Right lobe of liver (tissue), 6 donors: ENCODE measurements around the gene CHRM4. TPM values are rescaled to one million over a fixed set of nuclear protein-coding genes. Genes with fewer than 3 reads are reported as not detected.

Source experiments
- ATAC-seq, 4 donors: fragments of 200-7000 bp; cut with Tn5 transposase; one replicate each; pipeline ENCODE4 v1.9.1; 2020; ENCODE audit warnings: mild to moderate bottlenecking in 4 of 4, moderate library complexity in 4 of 4
- DNase-seq, 3 donors: peaks; one replicate each; pipeline ENCODE4 v3.0.0-alpha.2; 2020
- H3K27ac ChIP-seq, 3 donors: fragments of 200-600 bp; one replicate each; pipeline ENCODE4 v1.8.0; 2022
- H3K27me3 ChIP-seq, 2 donors: fragments of 200-600 bp; one replicate each; pipeline ENCODE4 v1.8.0; 2022
- H3K36me3 ChIP-seq, 4 donors: fragments of 200-600 bp; sonication (generic) in 1 of 4; one replicate each; pipeline versions ENCODE4 v1.5.1 to v1.8.0; 2017 to 2022; ENCODE audit warnings: control low read depth in 1 of 4
- H3K4me1 ChIP-seq, 4 donors: fragments of 200-600 bp; sonication (generic) in 1 of 4; one replicate each; pipeline versions ENCODE4 v1.5.1 to v1.8.0; 2017 to 2022; ENCODE audit warnings: control low read depth in 1 of 4
- H3K4me3 ChIP-seq, 3 donors: fragments of 200-600 bp; one replicate each; pipeline ENCODE4 v1.8.0; 2022
- H3K9me3 ChIP-seq, 4 donors: fragments of 200-600 bp; sonication (generic) in 1 of 4; one replicate each; pipeline versions ENCODE4 v1.5.1 to v1.8.0; 2017 to 2022; ENCODE audit warnings: control low read depth in 1 of 4
- POLR2A ChIP-seq: fragments of 450-650 bp; IDR thresholded peaks from one replicate; pipeline ENCODE4 v1.6.1; 2017; ENCODE audit warnings: antibody characterized with exemption, mild to moderate bottlenecking
- WGBS: methylation state at CpG from one replicate; pipeline ENCODE4 v1.1.6; 2018; ENCODE audit warnings: low coverage, low lambda C conversion rate; ENCODE audit not compliant: insufficient coverage; ENCODE audit errors: missing lambda C conversion rate; 5-methylcytosine and 5-hydroxymethylcytosine counted together
- intact Hi-C, 2 donors: fragments of 100-400 bp; cut with DNase I; formaldehyde crosslinking; loops; one replicate each; pipeline versions ENCODE4 v1.11.2 to v1.14.1; 2022
- total RNA-seq, 6 experiments: library from RNA; depleted of rRNA in 2 of 6; stranded (reverse); fragments of >200 nt in 2 of 6; fragmentation: NEBNext Ultra II Directional in 3 of 6; extraction: Animal tissue kit (Norgen Biotek cat#: 25700) in 3 of 6; gene quantifications; one replicate each; pipeline versions ENCODE4 v1.1.0 to v1.2.4, GENCODE V29; 2016 to 2023
- TF ChIP-seq, protein P1 (sequence below), 4 donors: fragments of 200-600 bp in 3 of 4; fragments of 450-650 bp in 1 of 4; IDR thresholded peaks; one replicate each; pipeline versions ENCODE4 v1.5.1 to v1.8.0; 2016 to 2022; ENCODE audit warnings: antibody characterized with exemption in 4 of 4, mild to moderate bottlenecking in 2 of 4
- donor health status: DM: no; HTN: yes; CAD: no.
- donor health status: DM: no; HTN: no; CAD: no.
- donor health status: DM: no; HTN: no; CAD: no.
- donor health status: DM: no; HTN: yes; CAD: no.
- donor health status: DM: no; HTN: yes; CAD: no.

The CHRM4 gene
- total RNA-seq, 6 experiments from 2014 or later = not detected

DNA sequence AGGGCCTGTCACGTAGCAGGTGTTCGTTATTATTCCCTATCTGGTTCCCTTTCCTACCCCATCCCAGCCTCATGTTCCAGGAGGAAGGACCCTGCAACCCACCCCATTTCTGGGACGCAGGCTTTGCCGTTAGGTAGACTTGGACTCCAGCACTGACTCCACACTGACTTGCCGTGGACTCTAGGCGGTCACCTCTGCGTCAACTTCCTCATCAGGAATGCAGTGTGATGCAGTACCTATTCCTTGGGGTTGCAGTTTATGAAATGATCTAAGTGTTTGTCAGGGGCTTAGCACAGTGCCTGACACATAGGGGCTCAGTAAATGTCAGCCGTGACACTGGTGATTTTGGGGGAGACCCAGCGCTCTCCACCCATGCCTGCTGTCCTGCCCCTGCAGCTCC lies 27.5 kb downstream of the CHRM4 start:
- Histone ChIP-seq H3K27ac (no peak overlapping the region), H3K36me3 (peaks cover 0 to 4% (median 0%) of the 10 kb centered on the region in 4 donors), H3K4me3 (no peak overlapping the region), H3K27me3 (no peaks in the 10 kb centered on the region), H3K9me3 (no peaks in the 10 kb centered on the region), H3K4me1 (no peaks in the 10 kb centered on the region)
- intact Hi-C loops = no loop called here
- TF ChIP-seq POLR2A = no peak
- TF ChIP-seq, protein P1, sequence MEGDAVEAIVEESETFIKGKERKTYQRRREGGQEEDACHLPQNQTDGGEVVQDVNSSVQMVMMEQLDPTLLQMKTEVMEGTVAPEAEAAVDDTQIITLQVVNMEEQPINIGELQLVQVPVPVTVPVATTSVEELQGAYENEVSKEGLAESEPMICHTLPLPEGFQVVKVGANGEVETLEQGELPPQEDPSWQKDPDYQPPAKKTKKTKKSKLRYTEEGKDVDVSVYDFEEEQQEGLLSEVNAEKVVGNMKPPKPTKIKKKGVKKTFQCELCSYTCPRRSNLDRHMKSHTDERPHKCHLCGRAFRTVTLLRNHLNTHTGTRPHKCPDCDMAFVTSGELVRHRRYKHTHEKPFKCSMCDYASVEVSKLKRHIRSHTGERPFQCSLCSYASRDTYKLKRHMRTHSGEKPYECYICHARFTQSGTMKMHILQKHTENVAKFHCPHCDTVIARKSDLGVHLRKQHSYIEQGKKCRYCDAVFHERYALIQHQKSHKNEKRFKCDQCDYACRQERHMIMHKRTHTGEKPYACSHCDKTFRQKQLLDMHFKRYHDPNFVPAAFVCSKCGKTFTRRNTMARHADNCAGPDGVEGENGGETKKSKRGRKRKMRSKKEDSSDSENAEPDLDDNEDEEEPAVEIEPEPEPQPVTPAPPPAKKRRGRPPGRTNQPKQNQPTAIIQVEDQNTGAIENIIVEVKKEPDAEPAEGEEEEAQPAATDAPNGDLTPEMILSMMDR (IDR thresholded peaks at IDR 0.05) = no peak
- DNase-seq = no peak
- 100% methylated on average over 1 of the region's 9 CpGs for WGBS
- ATAC-seq = no peak

DNA sequence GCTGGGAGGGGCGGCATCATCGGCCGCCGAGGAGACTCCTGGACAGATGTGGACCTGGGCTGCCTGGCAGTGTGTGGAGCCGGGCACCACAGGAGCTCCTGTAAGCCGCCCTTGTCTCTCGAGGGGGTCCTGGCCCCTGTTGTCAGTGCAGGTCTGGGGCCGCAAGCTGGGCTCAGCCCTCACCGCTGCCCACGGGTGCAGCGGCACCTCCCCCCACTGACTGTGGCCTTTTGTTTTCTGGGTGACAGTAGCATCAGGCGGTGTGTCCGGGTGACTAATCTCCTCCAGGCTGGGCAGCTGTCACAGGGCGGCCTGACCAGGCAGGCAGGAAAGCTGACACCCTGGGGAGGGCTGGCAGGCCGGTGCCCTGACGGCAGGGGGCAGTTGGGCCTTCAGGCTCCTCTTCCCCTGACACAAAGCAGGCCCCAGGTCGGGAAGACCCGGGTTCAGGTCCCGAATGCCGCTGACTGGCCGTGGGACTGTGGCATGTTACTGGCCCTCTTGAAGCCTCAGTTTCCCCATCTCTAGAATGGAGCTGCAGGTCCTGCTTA lies 28.0 kb downstream of the CHRM4 start:
- TF ChIP-seq, protein P1 (IDR thresholded peaks at IDR 0.05) = no peak
- no peak for TF ChIP-seq POLR2A
- DNase-seq = no peak
- H3K9me3 ChIP-seq = no peaks in the 10 kb centered on the region
- H3K4me1 ChIP-seq = no peaks in the 10 kb centered on the region
- H3K27me3 ChIP-seq = no peaks in the 10 kb centered on the region
- peak overlapping the region in 1 of 3 donors; percentile 69 for H3K27ac ChIP-seq
- no peak overlapping the region for H3K4me3 ChIP-seq
- peak; percentile 3 to 29 (median 18) for ATAC-seq
- no CpG with 5 or more reads among the region's 21 CpGs for WGBS
- intact Hi-C loops = no loop called here
- H3K36me3 ChIP-seq = peaks cover 0 to 4% (median 0%) of the 10 kb centered on the region in 4 donors

DNA sequence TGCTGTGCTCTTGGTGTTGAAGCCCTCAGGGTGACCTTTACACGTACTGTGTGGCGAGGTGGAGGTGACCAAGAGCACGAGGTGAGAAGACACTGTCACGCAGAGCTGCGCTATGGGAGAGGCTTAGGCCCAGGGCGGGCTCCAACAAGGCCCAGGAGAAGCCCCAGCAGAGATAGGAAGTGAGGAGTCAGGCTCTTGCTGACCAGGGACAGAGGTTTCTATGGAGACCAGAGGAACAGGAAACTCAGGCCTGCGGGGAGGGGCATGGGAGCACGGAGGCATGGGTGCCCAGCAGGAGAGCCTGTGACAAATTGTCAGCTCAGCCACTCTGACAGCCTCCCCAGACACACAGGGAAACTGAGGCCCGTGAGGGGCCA lies 28.6 kb downstream of the CHRM4 start:
- peaks cover 0 to 2% (median 0%) of the 10 kb centered on the region in 4 donors for H3K36me3 ChIP-seq
- H3K9me3 ChIP-seq = no peaks in the 10 kb centered on the region
- no peak for TF ChIP-seq POLR2A
- TF ChIP-seq, protein P1 (IDR thresholded peaks at IDR 0.05) = no peak
- DNase-seq (peak; percentile 56 to 75 (median 65)), ATAC-seq (peak; percentile 69 to 77 (median 74))
- whole genome bisulfite sequencing = no CpG with 5 or more reads among the region's 9 CpGs
- H3K4me1 ChIP-seq = no peaks in the 10 kb centered on the region
- H3K27ac ChIP-seq = peak overlapping the region; percentile 26 to 69 (median 65)
- no peak overlapping the region for H3K4me3 ChIP-seq
- intact Hi-C loops = no loop called here
- no peaks in the 10 kb centered on the region for H3K27me3 ChIP-seq

DNA sequence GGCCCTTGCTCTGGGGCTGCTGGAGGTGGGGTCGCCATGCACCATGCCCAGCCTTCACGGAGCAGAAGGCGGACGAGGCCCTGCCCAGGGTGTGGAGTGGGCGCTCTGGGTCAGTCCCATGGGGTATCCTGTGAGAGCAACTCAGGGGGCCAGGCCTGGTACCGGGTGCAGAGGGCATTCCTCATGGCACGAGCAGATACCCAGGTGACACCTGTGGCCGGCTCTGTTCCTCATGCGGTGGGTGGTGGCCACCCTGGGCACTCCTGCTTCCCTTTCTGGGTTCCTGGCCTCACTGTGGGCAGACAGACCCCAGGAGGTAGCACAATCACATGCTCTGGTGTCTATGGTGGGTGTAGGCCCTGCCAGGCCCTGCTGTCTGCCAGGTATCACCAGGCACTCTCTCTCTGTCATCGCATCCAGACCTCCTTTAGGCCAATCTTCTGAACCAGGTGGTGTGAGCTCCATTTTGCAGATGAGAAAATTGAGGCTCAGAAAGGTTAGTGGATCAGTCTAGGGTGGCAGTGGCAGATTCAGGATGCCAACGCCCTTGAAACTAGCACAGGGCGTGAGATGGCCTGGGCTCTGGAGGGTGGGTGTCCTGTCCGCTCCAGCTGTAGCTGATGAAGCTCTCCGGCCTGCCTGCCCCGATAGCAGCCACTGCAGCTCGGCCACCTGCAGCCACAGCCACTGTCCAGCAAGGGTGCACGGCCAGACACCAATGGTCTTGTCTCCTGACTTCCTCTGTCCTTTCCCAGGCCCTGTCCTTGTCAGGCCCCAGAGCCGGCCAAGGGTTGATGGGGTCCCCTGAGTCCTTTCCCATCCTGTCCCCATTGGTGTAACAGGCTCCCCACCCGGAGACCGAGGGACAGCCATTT lies 29.2 kb downstream of the CHRM4 start:
- Histone ChIP-seq H3K4me3 (peak overlapping the region in 1 of 3 donors; percentile 13), H3K27me3 (no peaks in the 10 kb centered on the region), H3K9me3 (no peaks in the 10 kb centered on the region), H3K36me3 (no peaks in the 10 kb centered on the region), H3K27ac (peak overlapping the region; percentile 26 to 80 (median 69)), H3K4me1 (no peaks in the 10 kb centered on the region)
- ATAC-seq (no peak), DNase-seq (no peak)
- 92% methylated on average over 2 of the region's 20 CpGs for WGBS
- intact Hi-C loops = no loop called here
- no peak for TF ChIP-seq POLR2A
